Inflammatory macrophage treated with lipopolysaccharide for 1 hour (primary cell): Measurements from ENCODE around the gene DTHD1.

Experiments used
- DNase-seq, 2 donors: peaks; one replicate each; pipeline ENCODE4 v3.0.0-alpha.2; 2020 to 2022

Gene DTHD1

DNA sequence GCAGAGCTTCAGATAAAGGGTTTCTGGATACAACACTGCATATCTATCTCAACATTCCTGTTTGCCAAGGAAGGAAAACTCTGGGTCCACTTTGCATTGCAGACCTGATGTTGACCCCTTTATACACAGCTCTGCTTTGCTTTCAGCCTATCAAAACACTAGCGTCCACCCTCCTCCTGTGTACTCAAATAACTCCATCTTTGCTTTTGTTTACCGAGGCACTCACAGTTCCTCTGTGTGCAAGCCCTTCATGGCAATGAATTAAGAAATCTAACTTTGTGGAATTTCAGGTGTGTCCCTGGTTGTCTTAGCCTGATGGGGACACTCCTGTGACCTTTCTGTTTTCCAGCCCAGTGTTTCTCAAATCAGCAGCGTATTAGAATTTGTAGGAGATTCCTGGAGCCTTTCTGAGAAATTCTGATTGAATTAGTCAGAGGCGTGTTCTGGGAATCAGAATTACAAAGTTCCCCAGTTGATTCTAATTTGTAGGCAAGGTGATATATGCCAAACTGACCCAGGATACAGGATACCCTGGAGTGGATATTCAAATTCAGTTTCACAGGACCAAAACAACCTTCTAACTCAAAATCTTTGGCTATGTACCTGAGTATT, 68.6 kb downstream of the DTHD1 start:
- DNase-seq, result no peak

GRCh38 chr4:36351082-36351666, 69.8 kb downstream of the DTHD1 start:
- DNase-seq, result peak; percentile 59 to 84

- no peak for DNase-seq
Measured at GRCh38 chr4:36353998-36354397, 72.6 kb downstream of the DTHD1 start.

- DNase-seq, result no peak
Measured at GRCh38 chr4:36358173-36358572, 76.8 kb downstream of the DTHD1 start.

DNA sequence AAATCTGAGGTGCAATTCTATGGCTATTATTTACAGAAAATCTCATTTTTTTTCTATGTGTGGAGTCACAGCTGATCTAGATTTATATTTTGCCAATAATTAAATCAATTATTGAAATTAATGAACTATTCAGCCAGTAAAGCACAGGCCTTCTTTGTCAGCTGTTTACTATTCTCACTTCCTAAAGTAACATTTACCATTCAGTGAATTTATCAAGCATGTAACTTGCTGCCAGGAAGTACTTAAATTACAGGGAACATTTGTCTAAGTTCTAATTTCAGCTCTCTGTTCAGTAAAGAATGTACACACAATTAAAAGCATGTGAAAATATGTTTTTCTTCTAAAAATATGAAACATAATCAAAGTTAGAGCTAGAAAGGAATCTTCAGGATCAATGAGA, 79.3 kb downstream of the DTHD1 start:
- no peak for DNase-seq

DNA sequence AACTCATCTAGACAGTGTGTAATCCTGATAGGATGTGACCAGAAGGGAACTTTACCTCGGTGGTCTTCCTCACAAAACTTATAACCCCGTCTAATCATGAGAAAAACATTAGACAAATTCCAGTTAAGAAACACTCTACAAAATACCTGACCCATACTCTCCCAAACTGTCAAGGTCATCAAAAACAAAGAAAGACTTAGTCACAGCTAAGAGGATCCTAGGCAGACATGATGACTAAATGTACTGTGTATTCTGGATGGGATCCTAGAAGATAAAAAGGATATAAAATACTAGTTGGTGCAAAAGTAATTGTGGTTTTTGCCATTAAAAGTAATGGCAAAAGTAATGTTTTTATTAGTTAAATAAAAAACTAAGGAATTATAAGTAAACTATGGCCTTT, 81.6 kb downstream of the DTHD1 start:
- DNase-seq, result no peak

GRCh38 chr4:36374836-36375511, 93.6 kb downstream of the DTHD1 start:
- no peak for DNase-seq

GRCh38 chr4:36385951-36386571, 104.6 kb downstream of the DTHD1 start:
- DNase-seq, result peak; percentile 74 to 76

- no peak for DNase-seq
Measured at GRCh38 chr4:36386691-36387090, 105.3 kb downstream of the DTHD1 start.

DNA sequence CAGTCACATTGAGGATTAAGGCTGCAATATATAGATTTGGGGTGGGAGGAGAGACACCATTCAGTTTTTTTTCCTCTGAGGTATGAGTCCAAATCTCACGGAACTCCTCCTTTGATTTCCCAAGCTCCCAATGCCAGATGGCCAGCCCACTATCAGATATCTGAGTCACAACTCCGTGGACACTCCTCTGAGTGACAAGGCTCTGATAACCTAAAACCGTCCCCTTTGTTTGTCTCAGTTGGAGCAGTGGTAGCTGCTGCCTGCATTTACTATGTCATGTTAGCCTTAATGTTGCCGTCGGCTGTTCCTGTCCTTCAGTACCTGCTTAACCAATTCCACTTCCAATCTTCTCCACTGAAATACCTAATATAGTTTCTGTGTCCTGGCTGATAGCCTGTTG, 107.3 kb downstream of the DTHD1 start:
- no peak for DNase-seq

DNA sequence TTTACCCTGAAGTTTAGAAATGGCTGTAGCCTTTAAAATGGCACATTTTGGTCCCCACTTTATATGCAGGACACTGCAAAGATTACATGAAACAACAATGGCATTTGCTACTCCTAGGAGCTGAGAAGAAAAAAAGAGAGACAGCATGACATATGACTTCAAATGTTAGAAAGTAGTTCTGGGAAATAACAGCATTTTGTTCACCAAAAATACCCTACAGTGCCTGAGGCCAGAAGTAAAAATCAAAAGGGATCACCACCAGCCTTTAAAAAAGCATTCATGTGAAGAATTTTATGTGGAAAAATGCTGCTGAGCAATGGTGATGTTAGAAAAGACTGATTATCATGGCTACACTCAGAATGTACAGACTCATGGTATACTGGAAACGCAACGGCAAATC, 110.0 kb downstream of the DTHD1 start:
- no peak for DNase-seq

DNA sequence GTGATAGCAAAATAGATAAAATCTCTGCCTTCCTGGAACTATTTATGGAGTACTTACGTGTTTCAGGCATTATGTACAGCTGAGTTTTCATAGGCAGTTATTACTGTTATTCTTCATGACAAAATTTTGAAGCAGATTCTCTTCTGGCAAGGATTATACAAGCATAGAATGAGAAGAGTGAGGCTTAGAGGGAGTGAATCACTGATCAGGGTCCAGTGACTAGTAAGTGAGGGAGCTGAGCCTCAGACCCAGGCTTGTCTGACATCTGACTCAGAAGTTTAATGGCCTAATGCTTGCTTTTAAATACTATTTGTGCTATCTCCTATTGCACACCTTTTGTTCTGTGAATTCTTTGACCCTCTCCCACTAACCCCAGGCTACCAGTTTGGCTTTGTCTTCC, 110.6 kb downstream of the DTHD1 start:
- no peak for DNase-seq

- no peak for DNase-seq
Measured at GRCh38 chr4:36392916-36393315, 111.5 kb downstream of the DTHD1 start.
